Tibial nerve (tissue), 4 donors: ENCODE measurements around the gene CEP350.
"Not testable (repeated sequence)": the region's sequence is repeated elsewhere in the genome, so short reads cannot be mapped to it uniquely, and the experiment has no call there.

ENCODE experiments used
- CTCF ChIP-seq, 5 experiments: fragments of 200-600 bp in 3 of 5; fragments of 450-650 bp in 2 of 5; sonication (generic) in 3 of 5; IDR thresholded peaks; one replicate each; pipeline ENCODE4 v1.5.1; 2016 to 2019; ENCODE audit warnings: antibody characterized with exemption in 5 of 5, mild to moderate bottlenecking in 3 of 5, moderate library complexity in 2 of 5
- EP300 ChIP-seq, 2 donors: sonication (generic); formaldehyde crosslinking; IDR thresholded peaks; one replicate each; pipeline ENCODE4 v1.6.1; 2017; ENCODE audit warnings: antibody characterized with exemption in 2 of 2, mild to moderate bottlenecking in 1 of 2
- POLR2A ChIP-seq, 2 donors: fragments of 450-650 bp; IDR thresholded peaks; one replicate each; pipeline ENCODE4 v1.6.1; 2017; ENCODE audit warnings: antibody characterized with exemption in 2 of 2, mild to moderate bottlenecking in 2 of 2, moderate library complexity in 2 of 2

GRCh38 chr1:180006762-180007161 is 52.2 kb downstream of the CEP350 start:
- not testable (repeated sequence) for TF ChIP-seq CTCF, EP300, POLR2A (IDR thresholded peaks at IDR 0.05)
